Hair follicle dermal papilla cell (primary cell): Measurements from ENCODE around the gene EIF5A. TPM values are rescaled to one million over a fixed set of nuclear protein-coding genes. Genes with fewer than 3 reads are reported as not detected.

Source experiments
- small RNA-seq: library from RNA; depleted of rRNA; stranded (forward); fragments of <200 nt; gene quantifications from one replicate; pipeline ENCODE3, GENCODE V24; 2012
- total RNA-seq: library from RNA; depleted of rRNA; stranded (reverse); fragments of >200 nt; gene quantifications from 2 replicates; pipeline ENCODE4 v1.2.3, GENCODE V29; 2012

Gene EIF5A
- total RNA-seq, result 428 and 632 TPM in 2 replicates

GRCh38 chr17:7306911-7307685 is at the start of gene EIF5A:
EIF5A (plus strand) TSS chr17:7307628; CDS start chr17:7309636, 2,008 bp downstream.

GRCh38 chr17:7262192-7262934 is 45.1 kb upstream of the EIF5A start, which contains the start of gene CLDN7:
CLDN7 (minus strand) TSS chr17:7262478; CDS start chr17:7262043, 435 bp downstream.

GRCh38 chr17:7281074-7281952 is 26.1 kb upstream of the EIF5A start, which contains the start of gene SLC2A4:
SLC2A4 (plus strand) TSS chr17:7281718; CDS start chr17:7281935, 217 bp downstream.

DNA sequence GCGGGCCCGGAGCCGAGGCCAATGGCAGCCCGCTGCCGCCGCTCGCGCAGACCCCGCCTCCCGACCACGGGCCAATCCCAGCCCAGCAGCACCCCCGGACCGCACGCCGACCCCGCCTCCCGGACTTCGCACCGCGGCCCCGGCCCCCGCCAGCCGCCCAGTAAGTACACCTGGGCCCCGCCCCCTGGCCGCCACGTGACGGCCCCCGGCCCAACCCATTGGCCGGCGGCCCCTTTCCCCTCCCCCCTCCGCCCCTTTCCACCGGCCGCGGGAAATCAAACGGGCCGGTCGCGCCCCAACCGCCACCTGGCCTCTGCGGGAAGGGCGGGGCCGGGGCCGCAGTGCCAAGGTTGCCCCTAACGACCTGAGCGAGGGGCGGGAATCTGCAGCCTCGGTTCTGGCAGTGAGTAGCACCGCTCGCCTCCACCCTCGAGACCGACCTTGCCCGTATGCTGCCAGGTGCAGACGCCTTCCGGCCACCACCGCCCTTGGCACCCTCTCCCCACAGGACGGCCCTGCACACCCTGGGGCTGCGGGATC is 12.7 kb upstream of the EIF5A start, which contains the start of gene YBX2:
YBX2 (minus strand) TSS at position 26 of the 540 bp plus-strand sequence. CDS start 139 bp downstream, outside the sequence.

DNA sequence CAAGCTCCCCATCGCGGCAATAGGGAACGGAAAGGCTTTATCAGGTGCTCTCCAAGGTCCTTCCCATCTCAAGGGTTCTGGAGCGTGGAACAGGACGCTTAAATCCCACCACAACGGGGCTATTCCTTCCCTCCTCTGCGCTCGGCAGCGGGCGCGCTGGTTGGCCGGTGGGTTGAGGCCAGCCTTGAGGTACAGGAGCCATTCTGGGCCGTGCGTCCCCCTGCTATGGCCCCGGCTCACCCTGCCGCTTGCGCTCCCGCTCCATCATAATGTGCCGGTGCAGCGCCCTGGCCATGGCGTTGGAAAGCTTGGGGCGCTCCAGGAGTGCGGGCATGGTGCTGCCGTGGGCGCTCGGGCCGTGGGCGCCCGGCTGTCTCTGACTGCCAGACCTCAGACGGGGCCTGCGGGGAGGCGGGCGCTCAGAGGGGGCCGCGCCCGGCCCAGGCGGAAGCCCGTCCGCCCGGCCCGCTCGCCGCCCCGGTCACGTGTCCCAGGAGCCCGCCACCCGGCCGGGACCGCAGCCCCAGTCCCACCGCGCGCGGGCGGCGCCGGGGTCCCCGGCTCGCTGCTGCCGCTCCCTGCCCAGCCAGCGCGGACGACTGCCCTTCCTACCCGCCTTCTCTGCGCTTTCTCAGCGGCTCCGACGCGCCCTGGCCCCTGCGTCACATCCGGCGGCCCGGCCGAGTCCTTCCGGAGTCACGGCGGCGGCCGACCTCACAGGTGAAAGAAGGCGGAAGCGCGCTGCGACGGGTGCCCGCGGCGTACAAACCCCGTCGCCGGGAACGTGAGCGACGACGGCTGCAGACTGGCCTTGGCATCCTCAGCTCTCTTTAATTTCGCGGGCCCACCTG is 7.5 kb downstream of the EIF5A start, which contains the start of gene GPS2:
GPS2 (minus strand) TSS at position 642 of the 851 bp plus-strand sequence; CDS start at position 334, 308 bp downstream.

GRCh38 chr17:7328840-7329373 is 21.5 kb downstream of the EIF5A start, which contains the start of gene NEURL4:
NEURL4 (minus strand) TSS chr17:7329335; CDS start chr17:7329312, 23 bp downstream.

GRCh38 chr17:7336240-7337175 is 29.1 kb downstream of the EIF5A start, which contains the start of gene ACAP1:
ACAP1 (plus strand) TSS chr17:7336529; CDS start chr17:7336735, 206 bp downstream.

GRCh38 chr17:7351665-7352502 is 44.5 kb downstream of the EIF5A start, which contains the start of gene KCTD11:
KCTD11 (plus strand) TSS chr17:7352162.

GRCh38 chr17:7355053-7355452 is 47.6 kb downstream of the EIF5A start, which contains the start of gene TMEM95:
TMEM95 (plus strand) TSS chr17:7355156; CDS start chr17:7355205, 49 bp downstream.

Small RNA genes within 50 kb of the gene (small RNA-seq; reads per million reads assigned to genes)
- gene AC026954.2, result not detected
- not detected for gene RF00019

Other genes starting within 250 kb of the EIF5A start
- not detected in 2 replicates for gene CLEC10A, start 227.4 kb upstream of the EIF5A start, total RNA-seq
- gene ASGR2, start 192.8 kb upstream of the EIF5A start, total RNA-seq, result not detected in 2 replicates
- gene ASGR1, start 128.3 kb upstream of the EIF5A start, total RNA-seq, result 0.36 and 0.49 TPM in 2 replicates
- 17.4 and 18.9 TPM in 2 replicates for gene DLG4, start 87.8 kb upstream of the EIF5A start, total RNA-seq
- 164 and 197 TPM in 2 replicates for gene ACADVL, start 87.7 kb upstream of the EIF5A start, total RNA-seq
- gene DVL2, start 73.1 kb upstream of the EIF5A start, total RNA-seq, result 112 and 113 TPM in 2 replicates
- 55.7 and 66.2 TPM in 2 replicates for gene PHF23, start 68.2 kb upstream of the EIF5A start, total RNA-seq
- gene GABARAP, start 65.2 kb upstream of the EIF5A start, total RNA-seq, result 173 and 278 TPM in 2 replicates
- gene CTDNEP1, start 55.9 kb upstream of the EIF5A start, total RNA-seq, result 36.0 and 41.2 TPM in 2 replicates
- 34.9 and 40.7 TPM in 2 replicates for gene ELP5, start 55.4 kb upstream of the EIF5A start, total RNA-seq
- gene CLDN7, start 45.1 kb upstream of the EIF5A start, total RNA-seq, result 0.24 and 1.8 TPM in 2 replicates
- gene SLC2A4, start 25.9 kb upstream of the EIF5A start, total RNA-seq, result under 0.01 and 0.12 TPM in 2 replicates
- not detected in 2 replicates for gene YBX2, start 13.0 kb upstream of the EIF5A start, total RNA-seq
- 52.0 and 53.2 TPM in 2 replicates for gene GPS2, start 7.7 kb downstream of the EIF5A start, total RNA-seq
- 16.2 TPM in 2 replicates for gene NEURL4, start 21.7 kb downstream of the EIF5A start, total RNA-seq
- gene ACAP1, start 28.9 kb downstream of the EIF5A start, total RNA-seq, result 0.97 TPM in 1 of 2 replicates, not detected in the other
- gene KCTD11, start 44.5 kb downstream of the EIF5A start, total RNA-seq, result 12.2 and 15.8 TPM in 2 replicates
- gene TMEM95, start 47.5 kb downstream of the EIF5A start, total RNA-seq, result not detected in 2 replicates
- 1.7 and 2.4 TPM in 2 replicates for gene TNK1, start 73.5 kb downstream of the EIF5A start, total RNA-seq
- 26.6 and 29.9 TPM in 2 replicates for gene PLSCR3, start 86.9 kb downstream of the EIF5A start, total RNA-seq
- 39.9 and 61.1 TPM in 2 replicates for gene TMEM256, start 96.5 kb downstream of the EIF5A start, total RNA-seq
- gene NLGN2, start 100.2 kb downstream of the EIF5A start, total RNA-seq, result 16.9 TPM in 2 replicates
- not detected in 2 replicates for gene SPEM1, start 112.7 kb downstream of the EIF5A start, total RNA-seq
- gene SPEM2, start 118.0 kb downstream of the EIF5A start, total RNA-seq, result not detected in 2 replicates
- not detected in 2 replicates for gene SPEM3, start 121.2 kb downstream of the EIF5A start, total RNA-seq
- 2.3 and 4.5 TPM in 2 replicates for gene TMEM102, start 127.8 kb downstream of the EIF5A start, total RNA-seq
- gene FGF11, start 131.9 kb downstream of the EIF5A start, total RNA-seq, result 0.97 and 1.8 TPM in 2 replicates
- 6.2 and 7.5 TPM in 2 replicates for gene CHRNB1, start 137.4 kb downstream of the EIF5A start, total RNA-seq
- 54.8 TPM in 2 replicates for gene ZBTB4, start 172.0 kb downstream of the EIF5A start, total RNA-seq
- not detected in 2 replicates for gene SLC35G6, start 173.8 kb downstream of the EIF5A start, total RNA-seq
- 98.0 and 120 TPM in 2 replicates for gene POLR2A, start 176.7 kb downstream of the EIF5A start, total RNA-seq
- gene TNFSF12, start 241.4 kb downstream of the EIF5A start, total RNA-seq, result 12.2 and 20.2 TPM in 2 replicates